Activated T-helper 1 cell treated with anti-CD3 and anti-CD28 coated beads, Interleukin-12 subunit alpha, Interleukin-12 subunit beta, Interleukin-2, Interleukin-4 antibody, amounts not matched to agents 30 ng/mL and 10 ng/mL and 1 ng/mL, durations not matched to agents 14 hours and 24 hours and 36 hours (primary cell): ENCODE measurements around the gene ENPP7. TPM values are rescaled to one million over a fixed set of nuclear protein-coding genes. Genes with fewer than 3 reads are reported as not detected.

Experiments used
- DNase-seq: peaks from one replicate; pipeline ENCODE4 v3.0.0; 2021; ENCODE audit warnings: low spot score
- H3K27ac Mint-ChIP-seq: one replicate; pipeline ENCODE4 v1.8.0; 2021; ENCODE audit warnings: mild to moderate bottlenecking, mixed read lengths
- H3K27me3 Mint-ChIP-seq: one replicate; pipeline ENCODE4 v1.8.0; 2022; ENCODE audit warnings: mild to moderate bottlenecking, moderate library complexity, mixed read lengths; ENCODE audit not compliant: insufficient read depth
- H3K36me3 Mint-ChIP-seq: one replicate; pipeline ENCODE4 v1.8.0; 2021; ENCODE audit warnings: low read depth, mixed read lengths
- H3K4me1 Mint-ChIP-seq: one replicate; pipeline ENCODE4 v1.8.0; 2021; ENCODE audit warnings: low read depth, mixed read lengths
- H3K4me3 Mint-ChIP-seq: one replicate; pipeline ENCODE4 v1.8.0; 2021; ENCODE audit warnings: mild to moderate bottlenecking, moderate library complexity, mixed read lengths
- H3K9me3 Mint-ChIP-seq: one replicate; pipeline ENCODE4 v1.8.0; 2021; ENCODE audit warnings: mixed read lengths
- intact Hi-C: fragments of 100-400 bp; cut with micrococcal nuclease; formaldehyde crosslinking; loops from one replicate; pipeline ENCODE4 v1.15.1; 2024
- total RNA-seq: library from RNA; stranded (reverse); gene quantifications from 2 replicates; pipeline ENCODE4 v1.2.3, GENCODE V29; 2022

Gene ENPP7
- total RNA-seq, 1 donor from 2014 or later, result 0.16 TPM

- peak; percentile 38 for DNase-seq
- Mint-ChIP-seq H3K36me3 (no peaks in the 10 kb centered on the region), H3K4me1 (no peaks in the 10 kb centered on the region), H3K9me3 (no peaks in the 10 kb centered on the region), H3K27ac (no peak overlapping the region), H3K4me3 (no peak overlapping the region), H3K27me3 (no peaks in the 10 kb centered on the region)
- intact Hi-C loops, result loop anchor here (1.0 to 5.0 kb wide), 2 partner anchors 307 to 661 kb away; no protein-coding TSS in a partner anchor
These were observed 22.5 kb upstream of the ENPP7 start for GRCh38 chr17:79707931-79708891.

- Mint-ChIP-seq H3K9me3 (no peaks in the 10 kb centered on the region), H3K27me3 (no peaks in the 10 kb centered on the region), H3K36me3 (no peaks in the 10 kb centered on the region), H3K27ac (no peak overlapping the region), H3K4me1 (no peaks in the 10 kb centered on the region), H3K4me3 (no peak overlapping the region)
- intact Hi-C loops, result no loop called here
- no peak for DNase-seq
These were observed 18.9 kb upstream of the ENPP7 start for GRCh38 chr17:79711715-79712305.

- H3K9me3 Mint-ChIP-seq, result no peaks in the 10 kb centered on the region
- no peak overlapping the region for H3K27ac Mint-ChIP-seq
- intact Hi-C loops, result no loop called here
- no peak for DNase-seq
- H3K36me3 Mint-ChIP-seq, result no peaks in the 10 kb centered on the region
- H3K4me1 Mint-ChIP-seq, result no peaks in the 10 kb centered on the region
- H3K27me3 Mint-ChIP-seq, result no peaks in the 10 kb centered on the region
- H3K4me3 Mint-ChIP-seq, result no peak overlapping the region
These were observed 17.4 kb upstream of the ENPP7 start for GRCh38 chr17:79713391-79713790.

GRCh38 chr17:79714176-79715097 lies 16.3 kb upstream of the ENPP7 start:
- Mint-ChIP-seq H3K4me1 (no peaks in the 10 kb centered on the region), H3K9me3 (no peaks in the 10 kb centered on the region), H3K27me3 (no peaks in the 10 kb centered on the region), H3K4me3 (no peak overlapping the region), H3K27ac (no peak overlapping the region), H3K36me3 (no peaks in the 10 kb centered on the region)
- intact Hi-C loops, result no loop called here
- DNase-seq, result no peak

- Mint-ChIP-seq H3K9me3 (no peaks in the 10 kb centered on the region), H3K4me3 (no peak overlapping the region), H3K36me3 (no peaks in the 10 kb centered on the region), H3K27ac (no peak overlapping the region), H3K27me3 (no peaks in the 10 kb centered on the region), H3K4me1 (no peaks in the 10 kb centered on the region)
- intact Hi-C loops, result no loop called here
- no peak for DNase-seq
These were observed 15.4 kb upstream of the ENPP7 start for GRCh38 chr17:79715098-79715942.

GRCh38 chr17:79715943-79716797 lies 14.6 kb upstream of the ENPP7 start:
- H3K4me3 Mint-ChIP-seq, result no peak overlapping the region

GRCh38 chr17:79720705-79721292 lies 9.9 kb upstream of the ENPP7 start:
- H3K36me3 Mint-ChIP-seq, result no peaks in the 10 kb centered on the region
- no peaks in the 10 kb centered on the region for H3K4me1 Mint-ChIP-seq
- no peaks in the 10 kb centered on the region for H3K27me3 Mint-ChIP-seq
- no peak for DNase-seq
- intact Hi-C loops, result no loop called here
- H3K9me3 Mint-ChIP-seq, result no peaks in the 10 kb centered on the region
- H3K27ac Mint-ChIP-seq, result no peak overlapping the region
- no peak overlapping the region for H3K4me3 Mint-ChIP-seq

More at GRCh38 chr17:79715943-79716797, 14.6 kb upstream of the ENPP7 start:
- intact Hi-C loops, result no loop called here
- DNase-seq, result no peak
- Mint-ChIP-seq H3K9me3 (no peaks in the 10 kb centered on the region), H3K27me3 (no peaks in the 10 kb centered on the region), H3K27ac (no peak overlapping the region), H3K4me1 (no peaks in the 10 kb centered on the region), H3K36me3 (no peaks in the 10 kb centered on the region)

- Mint-ChIP-seq H3K9me3 (no peaks in the 10 kb centered on the region), H3K27me3 (no peaks in the 10 kb centered on the region), H3K4me1 (no peaks in the 10 kb centered on the region), H3K36me3 (no peaks in the 10 kb centered on the region), H3K27ac (no peak overlapping the region), H3K4me3 (no peak overlapping the region)
- intact Hi-C loops, result no loop called here
- DNase-seq, result no peak
These were observed 8.6 kb upstream of the ENPP7 start for GRCh38 chr17:79721993-79722671.

- Mint-ChIP-seq H3K4me3 (no peak overlapping the region), H3K4me1 (no peaks in the 10 kb centered on the region), H3K27me3 (no peaks in the 10 kb centered on the region), H3K27ac (no peak overlapping the region), H3K9me3 (no peaks in the 10 kb centered on the region), H3K36me3 (no peaks in the 10 kb centered on the region)
- intact Hi-C loops, result no loop called here
- DNase-seq, result no peak
These were observed 8.0 kb upstream of the ENPP7 start for GRCh38 chr17:79722787-79723186.

GRCh38 chr17:79728169-79728907 lies 2.4 kb upstream of the ENPP7 start:
- intact Hi-C loops, result loop anchor here (1.0 to 5.0 kb wide), 2 partner anchors 14 to 264 kb away; no protein-coding TSS in a partner anchor
- DNase-seq, result peak; percentile 78
- no peaks in the 10 kb centered on the region for H3K9me3 Mint-ChIP-seq
- peaks cover 6% of the 10 kb centered on the region for H3K4me1 Mint-ChIP-seq
- H3K27ac Mint-ChIP-seq, result peak overlapping the region; percentile 70
- H3K4me3 Mint-ChIP-seq, result peak overlapping the region; percentile 53
- H3K36me3 Mint-ChIP-seq, result no peaks in the 10 kb centered on the region
- H3K27me3 Mint-ChIP-seq, result no peaks in the 10 kb centered on the region
